ENCODE measurements around the gene CISTR. TPM values are rescaled to one million over a fixed set of nuclear protein-coding genes. Genes with fewer than 3 reads are reported as not detected.

The CISTR gene
- total and polyA plus RNA-seq, 2 donors (not counting 3 experiments of a cell fraction or from before 2014, with no cell fraction given): not detected

GRCh38 chr12:53786411-53786810 lies 34.6 kb upstream of the CISTR start:
- Histone ChIP-seq H3K9me1 (replicated peaks; ENCODE audit: control insufficient read depth, extremely low read depth, insufficient read depth, low read length) (no peaks in the 10 kb centered on the region), H3K9me3 (replicated peaks; ENCODE audit: control insufficient read depth, insufficient read depth, low read length) (no peaks in the 10 kb centered on the region), H3K36me3 (ENCODE audit: control insufficient read depth in 2 of 2, extremely low read depth in 1 of 2, insufficient read depth in 2 of 2, low read length in 2 of 2) (no peaks in the 10 kb centered on the region), H4K20me1 (replicated peaks; ENCODE audit: control insufficient read depth, extremely low read depth, insufficient read depth, low read length) (no peaks in the 10 kb centered on the region), H3K27ac (ENCODE audit: insufficient read depth, low read depth, low read length) (no peak overlapping the region), H3K79me2 (ENCODE audit: control insufficient read depth, insufficient read depth, low read length) (no peaks in the 10 kb centered on the region), H3K27me3 (ENCODE audit: control insufficient read depth in 2 of 2, insufficient read depth in 2 of 2, low read length in 2 of 2) (peaks cover 7 to 13% of the 10 kb centered on the region in 2 experiments), H2AFZ (ENCODE audit: low read depth, low read length) (no peak overlapping the region), H3K4me3 (replicated peaks in 1 of 3; ENCODE audit: insufficient read depth in 1 of 3, low read depth in 1 of 3, low read length in 3 of 3) (no peak overlapping the region), H3K4me1 (ENCODE audit: control insufficient read depth, extremely low read depth, insufficient read depth, low read length) (no peaks in the 10 kb centered on the region), H3K4me2 (ENCODE audit: insufficient read depth, low read length) (no peak overlapping the region), H3K9ac (replicated peaks; ENCODE audit: extremely low read depth, insufficient read depth, low read length) (no peak overlapping the region)
- no peak for TF ChIP-seq FOS (IDR thresholded peaks at IDR 0.05; ENCODE audit: borderline replicate concordance, insufficient read depth, low read length)
- TF ChIP-seq POLR2AphosphoS5 (IDR thresholded peaks at IDR 0.05; ENCODE audit: insufficient read depth, low read depth, low read length): no peak
- no peak for TF ChIP-seq EZH2 (IDR thresholded peaks at IDR 0.05; ENCODE audit: borderline replicate concordance, low read depth, low read length, severe bottlenecking)
- no peak for DNase-seq (ENCODE audit: low read depth, low spot score)
- ChIA-PET POLR2A (no interaction called here), CTCF (no interaction called here)
- intact Hi-C loops (cut with micrococcal nuclease): no loop called here
- FAIRE-seq: no peak
- BruUV-seq (replicated peaks): no TSS peak
- dilution Hi-C loops (cut with MboI; ENCODE audit: extremely low pct_ligation_motif_present, low sequenced_read_pairs): no loop called here

GRCh38 chr12:53785161-53785560 lies 33.4 kb upstream of the CISTR start:
- Histone ChIP-seq H3K9ac (replicated peaks; ENCODE audit: extremely low read depth, insufficient read depth, low read length) (no peak overlapping the region), H3K9me3 (replicated peaks; ENCODE audit: control insufficient read depth, insufficient read depth, low read length) (no peaks in the 10 kb centered on the region), H3K4me2 (ENCODE audit: insufficient read depth, low read length) (no peak overlapping the region), H3K27me3 (ENCODE audit: control insufficient read depth in 2 of 2, insufficient read depth in 2 of 2, low read length in 2 of 2) (peaks cover 14 to 17% of the 10 kb centered on the region in 2 experiments), H3K79me2 (ENCODE audit: control insufficient read depth, insufficient read depth, low read length) (no peaks in the 10 kb centered on the region), H4K20me1 (replicated peaks; ENCODE audit: control insufficient read depth, extremely low read depth, insufficient read depth, low read length) (no peaks in the 10 kb centered on the region), H3K27ac (ENCODE audit: insufficient read depth, low read depth, low read length) (no peak overlapping the region), H2AFZ (ENCODE audit: low read depth, low read length) (no peak overlapping the region), H3K36me3 (ENCODE audit: control insufficient read depth in 2 of 2, extremely low read depth in 1 of 2, insufficient read depth in 2 of 2, low read length in 2 of 2) (no peaks in the 10 kb centered on the region), H3K4me1 (ENCODE audit: control insufficient read depth, extremely low read depth, insufficient read depth, low read length) (no peaks in the 10 kb centered on the region), H3K9me1 (replicated peaks; ENCODE audit: control insufficient read depth, extremely low read depth, insufficient read depth, low read length) (no peaks in the 10 kb centered on the region), H3K4me3 (replicated peaks in 1 of 3; ENCODE audit: insufficient read depth in 1 of 3, low read depth in 1 of 3, low read length in 3 of 3) (no peak overlapping the region)
- POLR2A ChIA-PET: no interaction called here
- intact Hi-C loops (cut with micrococcal nuclease) (no loop called here), dilution Hi-C loops (cut with MboI; ENCODE audit: extremely low pct_ligation_motif_present, low sequenced_read_pairs) (no loop called here)
- CTCF ChIA-PET: interaction anchor here (1.8 kb wide), 1 partner anchor 28 kb away, joined by 7 read pairs; no protein-coding TSS in a partner anchor
- DNase-seq (ENCODE audit: low read depth, low spot score) (no peak), FAIRE-seq (no peak)
- TF ChIP-seq EZH2 (IDR thresholded peaks at IDR 0.05; ENCODE audit: borderline replicate concordance, low read depth, low read length, severe bottlenecking): no peak
- TF ChIP-seq JUN (IDR thresholded peaks at IDR 0.05; ENCODE audit: borderline replicate concordance, insufficient read depth, insufficient read length, low read depth): no peak
- no peak for TF ChIP-seq POLR2A (IDR thresholded peaks at IDR 0.05; ENCODE audit: low read depth, low read length)
- TF ChIP-seq MYC (IDR thresholded peaks at IDR 0.05; ENCODE audit: low read depth, low read length): no peak
- TF ChIP-seq GATA2 (IDR thresholded peaks at IDR 0.05; ENCODE audit: insufficient read depth, insufficient read length, low read depth, low read length): no peak
- TF ChIP-seq MAX (IDR thresholded peaks at IDR 0.05; ENCODE audit: insufficient read depth, insufficient read length): no peak
- no peak for TF ChIP-seq CTCF (IDR thresholded peaks at IDR 0.05; ENCODE audit: extremely low read depth in 1 of 2, insufficient read depth in 1 of 2, low read depth in 1 of 2, low read length in 2 of 2)
- no TSS peak for BruUV-seq (replicated peaks)

Measured in endothelial cell of umbilical vein (primary cell).